Measurements from ENCODE around the gene TLE3.

Gene TLE3

DNA sequence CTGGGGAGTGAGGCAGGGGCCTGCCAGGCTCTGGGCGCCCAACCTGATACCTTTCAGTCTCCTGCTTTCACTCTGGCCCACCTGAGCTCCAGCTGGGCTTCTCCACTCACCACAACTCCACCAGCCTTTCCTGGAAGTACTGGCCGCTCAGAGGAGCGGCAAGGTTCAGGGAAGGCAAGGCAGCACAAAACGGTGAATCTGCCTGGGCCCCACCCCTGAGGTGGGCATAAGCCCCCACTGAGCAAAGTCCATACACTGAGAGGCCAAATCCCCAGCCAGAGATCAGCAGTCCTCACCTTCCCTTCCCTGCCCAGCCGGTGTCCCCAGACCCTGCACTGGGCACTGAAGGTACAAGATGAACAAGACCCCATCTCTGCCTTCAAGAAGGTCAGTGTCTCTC, 70.7 kb downstream of the TLE3 start:
- DNase-seq: no peak

DNA sequence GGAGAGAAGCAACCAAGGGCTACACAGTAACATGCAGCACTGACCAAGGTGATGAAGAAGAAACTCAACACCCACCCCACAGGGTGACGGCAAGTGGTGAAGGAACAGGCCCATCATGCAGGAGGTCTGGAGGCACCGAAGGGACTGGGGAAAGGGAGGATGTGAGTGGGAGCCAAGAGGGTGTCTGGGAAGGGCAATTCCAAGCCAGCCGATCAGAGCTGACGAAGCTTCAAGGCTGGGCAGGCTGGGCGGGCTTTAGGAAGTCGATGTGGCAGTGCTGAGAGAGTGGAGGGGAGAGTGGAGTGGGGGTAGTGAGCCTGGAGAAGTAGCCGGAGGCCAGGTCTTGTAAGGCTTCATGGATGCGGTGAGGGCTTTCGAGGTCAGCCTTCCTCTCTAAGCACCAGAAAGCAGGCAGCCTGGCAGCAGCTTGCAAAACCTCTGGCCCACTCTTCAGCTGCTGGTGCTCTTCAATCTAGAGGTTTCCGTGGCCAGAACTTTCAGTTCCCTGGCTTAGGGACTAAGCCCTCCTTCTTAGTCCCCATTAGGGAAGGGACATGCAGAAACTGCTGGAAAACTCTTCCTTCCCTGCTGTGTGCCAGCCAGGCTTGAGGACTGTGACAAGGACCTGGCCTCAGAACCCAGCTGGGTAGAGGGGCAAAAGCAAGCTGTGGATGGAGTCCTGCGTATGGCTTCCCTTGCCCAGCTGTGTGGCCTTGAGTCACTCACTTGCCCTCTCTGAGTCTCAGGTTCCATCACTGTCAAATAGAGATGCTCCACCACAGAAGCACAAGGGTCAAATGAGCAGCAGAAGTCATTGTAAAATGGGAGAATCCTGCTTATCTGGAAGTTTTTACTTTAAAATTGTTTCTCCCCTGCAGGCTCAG, 72.1 kb downstream of the TLE3 start:
- DNase-seq: no peak

DNA sequence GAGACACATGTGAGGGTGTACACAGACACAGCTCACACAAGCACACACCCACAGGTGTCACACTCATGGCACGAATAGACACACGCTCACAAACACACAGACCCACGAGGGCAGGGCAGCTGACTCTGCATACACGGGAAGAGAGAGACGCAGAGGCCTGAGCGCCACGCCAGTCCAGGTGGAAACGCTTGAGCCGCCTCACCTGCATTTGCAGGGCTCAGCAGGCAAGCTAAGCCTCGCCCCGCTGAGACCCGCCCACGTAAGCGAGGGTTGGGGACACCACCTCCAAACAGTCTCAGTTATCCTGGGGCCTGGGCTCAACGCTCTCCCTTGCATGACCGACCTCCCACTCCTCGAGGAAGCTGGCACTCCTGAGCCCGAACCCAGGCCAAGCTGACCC, 73.2 kb downstream of the TLE3 start:
- no peak for DNase-seq

DNA sequence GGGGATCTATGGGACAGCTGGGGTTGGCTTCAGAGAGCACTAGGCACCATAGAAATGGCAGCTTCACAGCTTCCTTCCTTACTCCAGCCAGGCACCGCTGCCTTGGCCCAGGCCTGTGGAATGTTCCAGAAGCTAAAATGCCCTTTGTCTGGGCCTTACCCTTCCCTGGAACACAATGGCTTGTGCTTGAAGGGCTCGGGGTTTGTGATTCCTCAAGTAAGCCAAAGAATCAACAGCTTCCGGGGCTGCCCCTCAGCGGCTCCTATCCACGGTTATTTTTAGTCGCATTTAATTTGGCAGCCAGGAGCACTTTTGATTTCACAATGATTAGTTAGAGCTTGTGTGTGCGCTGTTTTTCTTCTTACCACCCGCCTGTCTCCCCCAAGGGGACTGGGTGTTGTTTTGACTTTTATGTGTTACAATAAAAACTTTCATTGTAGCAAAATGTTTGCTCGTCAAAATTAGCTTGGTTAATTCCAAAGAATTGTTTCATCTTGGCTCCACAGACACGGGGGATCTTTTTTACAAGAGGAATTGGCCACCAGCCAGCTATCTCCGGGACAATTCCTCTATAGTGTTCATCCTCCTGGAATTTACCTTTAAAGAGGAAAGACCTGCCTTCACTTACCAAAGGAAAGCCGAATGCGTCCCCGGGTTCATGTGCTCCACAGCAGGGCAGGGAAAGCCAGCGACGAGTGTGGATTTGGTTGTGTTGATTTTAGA, 73.8 kb downstream of the TLE3 start:
- DNase-seq: peak; percentile 69

DNA sequence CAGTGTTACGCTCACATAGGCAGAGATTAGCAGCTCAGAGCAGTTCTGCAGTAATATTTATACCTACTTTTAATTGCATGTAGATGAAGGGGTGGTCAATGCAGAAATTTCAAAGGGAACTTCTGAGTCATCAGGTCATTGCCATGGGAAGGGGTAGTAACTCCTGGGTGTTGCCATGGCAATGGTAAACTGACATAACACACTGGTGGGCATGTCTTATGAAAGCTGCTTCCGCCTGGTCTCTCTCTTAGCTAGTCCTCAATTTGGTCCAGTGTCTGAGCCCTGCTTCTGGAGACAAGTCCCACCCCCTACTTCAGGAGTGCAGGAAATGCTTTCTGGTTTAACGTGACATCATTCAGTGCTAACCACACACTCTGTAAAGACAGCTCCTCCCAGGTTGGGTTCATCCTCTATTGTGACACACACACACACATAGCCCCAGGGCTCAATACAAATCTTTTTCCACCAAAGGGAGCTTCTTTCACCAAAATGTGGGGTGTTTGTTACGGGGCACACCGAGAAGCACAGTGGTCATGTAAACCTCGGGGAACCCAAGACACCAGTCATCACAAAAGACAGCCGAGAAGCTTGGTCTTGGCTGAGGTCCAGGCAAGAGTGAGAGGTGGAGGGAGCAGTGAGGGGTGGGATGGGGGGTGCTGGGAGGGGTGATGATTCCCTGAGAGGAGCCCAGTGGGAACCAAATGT, 74.5 kb downstream of the TLE3 start:
- peak; percentile 85 for DNase-seq

DNA sequence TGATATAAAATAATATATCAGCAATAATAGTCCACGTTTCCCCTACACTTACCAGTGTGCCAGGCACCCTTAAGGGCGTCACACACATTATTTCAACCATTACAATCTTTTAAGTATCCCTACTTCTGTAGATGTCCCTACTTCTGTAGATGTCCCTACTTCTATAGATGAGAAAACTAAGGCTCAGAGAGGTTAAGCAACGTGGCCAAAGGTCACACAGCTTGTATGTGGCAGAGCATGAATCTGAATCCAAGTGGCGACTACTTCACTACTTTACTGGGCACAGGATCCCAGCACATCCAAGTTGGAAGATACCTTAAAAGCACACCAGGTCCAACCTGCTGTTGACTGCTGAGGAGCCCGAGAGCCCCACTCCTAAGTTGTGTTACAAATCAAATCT, 77.5 kb downstream of the TLE3 start:
- no peak for DNase-seq

DNA sequence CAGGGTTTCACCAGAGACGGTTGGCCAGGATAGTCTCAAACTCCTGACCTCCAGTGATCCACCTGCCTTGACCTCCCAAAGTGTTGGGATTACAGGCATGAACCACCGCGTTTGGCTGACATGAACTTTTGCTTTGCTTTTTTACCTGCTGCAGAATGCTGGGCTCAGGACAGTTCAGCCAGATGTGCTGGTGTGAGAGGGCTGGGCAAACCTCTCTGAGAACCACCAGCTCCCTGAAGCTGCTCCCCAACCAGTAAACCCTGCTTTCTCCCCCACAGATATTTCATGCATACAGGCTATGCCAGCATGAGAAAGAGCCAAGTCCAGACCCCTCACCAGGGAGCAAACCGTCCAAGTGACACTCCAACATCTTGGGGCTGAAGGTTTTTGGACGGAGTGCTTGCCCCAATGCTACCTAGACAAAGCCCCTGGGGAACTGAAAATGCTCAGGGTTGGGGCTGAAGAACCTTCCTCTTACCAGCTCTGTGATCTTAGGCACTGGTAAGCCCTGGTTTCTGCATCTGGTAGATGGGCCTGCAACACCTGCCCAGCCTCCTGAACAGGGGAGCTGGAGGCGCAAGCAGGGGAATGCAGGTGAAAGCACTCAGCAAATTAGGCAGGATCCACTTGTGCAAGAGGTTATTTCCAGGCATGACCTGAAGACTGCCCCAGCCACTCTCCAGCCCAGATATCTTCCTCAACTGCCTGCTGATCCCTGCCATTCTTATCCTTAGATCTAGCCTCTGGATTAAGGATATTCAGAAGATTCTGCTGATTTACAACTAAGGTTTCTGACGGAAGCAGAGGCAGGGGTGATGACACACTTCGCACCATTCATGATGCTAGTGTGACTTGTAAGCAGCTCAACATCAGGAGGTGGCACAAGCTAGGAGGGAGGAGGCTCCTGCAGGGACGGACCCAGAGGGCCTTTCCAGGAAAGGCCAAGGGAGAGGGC, 78.8 kb downstream of the TLE3 start:
- DNase-seq: no peak

DNA sequence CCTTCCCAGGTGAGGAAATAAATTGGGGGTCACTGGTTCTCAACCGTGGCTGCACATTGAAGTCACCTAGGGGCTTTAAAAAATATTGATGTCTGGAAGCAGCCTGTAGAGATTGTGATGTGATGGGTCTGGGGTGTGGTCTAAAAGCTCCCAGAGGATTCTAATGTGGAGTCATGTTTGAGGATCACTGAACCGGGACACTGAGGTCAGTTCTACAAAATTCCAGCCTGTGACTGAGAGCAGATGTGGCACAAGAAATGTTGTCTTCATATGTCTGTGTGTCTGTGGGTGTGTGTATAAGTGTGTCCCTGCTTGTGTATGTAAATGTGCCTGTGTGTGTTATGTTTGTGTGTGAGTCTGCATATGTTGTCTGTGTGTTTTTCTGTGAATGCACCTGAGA, 79.9 kb downstream of the TLE3 start:
- DNase-seq: no peak

DNA sequence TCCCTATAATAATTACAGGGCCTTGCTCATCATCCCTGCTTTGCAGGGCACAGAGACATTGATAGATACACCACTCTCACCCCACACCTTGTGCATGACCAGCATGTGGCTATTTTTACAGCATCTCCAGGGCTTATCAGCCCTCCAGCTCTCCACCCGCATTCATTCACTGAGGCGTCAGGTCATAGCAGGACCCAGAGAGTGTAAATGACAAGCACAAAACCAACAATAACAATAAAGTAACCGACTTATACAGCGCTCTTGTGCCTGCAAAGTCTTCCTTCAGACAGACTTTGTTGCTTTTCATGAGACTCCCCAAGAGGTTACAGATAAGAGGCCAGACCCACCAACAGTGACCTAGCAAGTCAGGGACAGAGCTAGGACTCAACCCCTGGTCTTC, 80.7 kb downstream of the TLE3 start:
- no peak for DNase-seq

DNA sequence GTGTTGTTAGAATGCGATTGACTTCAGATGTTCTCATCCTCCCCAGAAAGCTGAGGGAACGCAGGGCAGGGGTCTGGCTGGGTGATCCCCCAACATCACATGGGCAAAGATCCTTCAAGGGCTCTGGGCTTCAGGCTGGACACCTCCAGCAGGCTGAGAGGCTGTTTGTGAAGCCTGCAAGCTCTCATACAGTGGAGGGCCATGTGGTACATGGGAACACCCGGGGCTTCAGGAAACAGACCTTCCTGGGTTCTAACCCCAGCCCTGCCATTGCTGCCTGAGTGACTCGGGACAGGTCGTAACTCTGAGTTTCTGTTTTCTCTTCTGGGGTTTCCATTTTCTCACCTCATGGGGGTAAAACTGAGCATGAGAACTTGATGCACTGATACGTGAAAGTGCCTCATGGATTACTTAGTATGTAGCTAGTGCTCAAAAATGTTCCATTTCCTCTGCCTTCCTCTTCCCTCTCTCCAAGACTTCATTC, 81.2 kb downstream of the TLE3 start:
- no peak for DNase-seq

DNA sequence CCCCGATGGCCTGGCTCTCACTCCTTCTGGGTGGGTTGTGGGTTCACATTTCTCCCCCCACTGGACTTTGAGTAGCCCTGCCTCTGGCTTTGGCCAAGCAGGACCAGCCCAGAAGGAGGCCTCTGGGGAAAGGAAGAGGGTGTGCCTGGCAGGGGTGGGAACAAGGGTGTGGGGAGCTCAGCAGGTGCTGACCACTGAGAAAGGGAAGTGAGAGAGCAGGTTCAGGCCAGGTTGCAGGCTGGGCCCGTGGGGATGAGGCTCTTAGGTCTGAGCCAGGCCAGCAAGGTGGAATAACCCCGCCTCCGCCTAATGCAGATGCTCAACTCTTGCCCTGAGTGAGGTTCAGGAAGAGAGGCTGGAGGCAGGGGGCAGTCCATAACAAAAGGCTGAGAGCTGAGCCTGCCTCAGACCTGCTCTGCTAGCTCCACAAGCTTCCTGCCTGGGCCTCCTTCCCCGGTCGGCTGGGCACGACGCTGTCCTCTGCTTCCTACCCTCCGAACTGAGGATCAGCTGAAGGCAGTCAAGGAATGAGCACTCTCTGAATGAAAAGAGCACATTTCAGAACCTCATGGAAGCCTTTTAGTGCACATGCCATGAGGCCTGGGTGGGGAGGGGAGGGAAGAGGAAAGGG, 82.7 kb downstream of the TLE3 start:
- DNase-seq: no peak

DNA sequence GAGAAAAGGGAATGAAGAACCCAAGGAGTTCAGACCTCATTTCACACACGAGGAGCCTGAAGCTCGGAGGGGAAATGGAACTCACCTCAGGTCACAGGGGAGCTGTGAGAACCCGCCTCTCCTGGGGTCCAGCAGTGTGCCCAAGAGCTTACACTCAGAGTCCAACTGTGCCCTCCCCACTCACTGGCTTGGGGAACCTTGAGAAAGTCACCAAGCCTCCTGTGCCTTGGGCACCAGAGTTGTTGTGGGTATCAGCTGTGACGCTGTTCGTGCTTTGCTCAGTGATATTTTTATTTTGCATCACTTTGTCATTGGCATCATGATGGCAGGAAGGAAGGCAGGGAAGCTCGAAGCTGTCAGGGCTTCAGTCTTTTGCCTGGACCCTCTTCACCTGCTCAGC, 83.4 kb downstream of the TLE3 start:
- DNase-seq: no peak

DNA sequence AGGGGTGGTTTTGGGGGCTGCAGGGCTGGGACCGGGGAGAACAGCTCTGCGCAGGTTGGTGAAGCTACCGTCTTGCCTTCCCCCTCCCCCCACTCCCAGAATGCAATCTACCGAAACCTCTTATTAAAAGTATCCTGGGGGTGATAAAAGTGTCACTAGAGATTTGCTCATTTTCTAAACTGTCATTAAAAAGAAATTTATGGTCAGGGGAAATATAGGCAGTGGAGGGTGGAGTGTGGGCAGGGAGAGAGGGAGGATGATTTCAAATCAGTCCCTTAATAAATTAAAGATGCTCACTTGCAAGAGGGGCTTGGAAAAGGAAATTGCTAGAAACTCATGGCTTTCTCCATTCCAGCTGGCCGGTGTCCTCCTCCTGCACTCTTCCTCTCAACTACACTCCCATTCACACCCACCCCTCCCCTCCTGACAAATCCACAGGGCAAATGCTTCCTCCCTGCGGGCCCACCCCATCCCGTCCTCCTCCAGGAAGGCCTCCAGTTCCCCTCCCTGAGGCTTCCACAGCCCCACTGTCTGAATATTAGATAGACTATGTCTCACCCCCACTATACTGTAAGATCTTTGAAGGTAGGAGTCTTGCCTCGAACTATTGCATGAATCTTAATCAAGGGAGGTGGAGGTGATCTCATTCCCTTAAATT, 83.9 kb downstream of the TLE3 start:
- no peak for DNase-seq

DNA sequence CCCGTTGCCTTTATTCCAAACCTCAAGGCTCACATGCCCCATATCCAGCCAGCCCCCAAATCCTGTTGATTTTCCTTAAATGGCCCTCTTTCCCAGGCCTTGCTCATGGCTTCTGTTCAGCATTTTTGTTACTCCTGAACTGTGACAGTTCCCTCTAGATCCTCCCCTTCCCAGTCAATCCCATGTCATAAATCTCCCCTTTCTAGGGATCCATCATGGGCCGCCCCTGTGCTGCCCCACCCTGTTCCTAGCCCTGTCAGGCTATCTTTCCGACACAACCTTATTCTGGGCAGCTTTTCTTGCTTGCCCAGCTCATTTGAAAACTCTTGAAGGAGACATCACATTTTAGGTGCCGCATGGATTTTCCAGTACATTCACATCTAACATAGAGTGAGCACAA, 84.8 kb downstream of the TLE3 start:
- DNase-seq: no peak

DNA sequence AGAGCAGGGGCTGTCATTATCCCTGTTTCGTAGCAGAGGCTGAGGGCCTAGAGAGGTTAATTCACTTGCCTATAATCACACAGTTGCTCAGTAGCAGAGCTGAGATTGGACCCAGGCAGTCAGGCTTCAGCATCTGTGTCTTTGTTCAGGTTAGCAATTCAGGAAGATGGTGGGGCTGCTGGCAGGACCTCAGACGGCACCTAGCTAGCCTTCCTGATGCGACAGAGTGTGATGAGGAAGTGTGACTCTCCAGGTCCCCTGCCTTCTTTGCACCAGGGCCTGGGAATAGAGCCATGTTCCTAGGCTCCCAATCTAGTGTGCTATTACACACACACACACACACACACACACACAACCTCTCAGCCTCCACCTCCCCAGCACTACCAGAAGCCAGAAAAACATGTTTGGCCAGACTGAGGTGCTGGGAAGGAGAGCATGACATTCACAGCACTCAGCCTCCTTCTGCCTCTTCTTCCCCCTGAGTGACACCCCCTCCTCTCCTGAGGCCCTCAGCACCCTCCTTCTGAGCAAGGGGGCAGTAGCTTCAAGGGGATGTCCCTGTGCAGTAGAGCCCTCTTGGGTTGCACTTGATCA, 88.9 kb downstream of the TLE3 start:
- DNase-seq: no peak

DNA sequence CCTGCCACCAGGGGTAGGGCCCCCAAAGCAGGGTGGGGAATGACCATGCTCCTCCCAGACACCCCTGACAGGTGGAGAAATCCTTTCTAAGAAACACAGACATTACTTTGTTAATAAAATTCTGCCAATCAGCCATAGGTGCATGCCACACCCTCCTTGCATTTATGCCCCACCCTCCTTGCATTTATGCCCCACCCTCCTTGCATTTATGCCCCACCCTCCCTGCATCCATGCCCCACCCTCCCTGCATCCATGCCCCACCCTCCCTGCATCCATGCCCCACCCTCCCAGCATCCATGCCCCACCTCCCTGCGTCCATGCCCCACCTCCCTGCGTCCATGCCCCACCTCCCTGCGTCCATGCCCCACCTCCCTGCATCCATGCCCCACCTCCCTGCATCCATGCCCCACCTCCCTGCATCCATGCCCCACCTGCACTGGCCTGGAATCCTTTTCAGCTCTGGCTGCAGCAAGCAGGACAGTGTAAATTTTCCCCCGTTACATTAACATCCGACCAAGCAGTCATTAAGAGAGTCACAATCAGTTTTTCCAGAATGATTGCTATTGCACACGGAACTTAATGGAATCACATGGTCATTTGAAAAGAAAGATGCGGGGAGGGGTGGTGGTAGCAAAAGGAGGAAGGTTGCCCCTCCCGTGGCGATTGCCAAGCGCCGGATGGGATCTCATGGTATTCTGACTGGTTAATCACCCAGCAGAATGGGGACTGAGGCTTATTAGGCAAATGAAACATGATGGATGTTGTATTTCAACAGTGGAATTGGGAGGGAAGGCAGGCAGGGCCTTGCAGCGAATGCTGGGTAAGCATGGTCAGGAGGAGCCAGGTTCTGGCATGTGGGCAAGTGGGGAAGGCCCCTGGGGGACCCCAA, 91.2 kb downstream of the TLE3 start:
- DNase-seq: no peak

DNA sequence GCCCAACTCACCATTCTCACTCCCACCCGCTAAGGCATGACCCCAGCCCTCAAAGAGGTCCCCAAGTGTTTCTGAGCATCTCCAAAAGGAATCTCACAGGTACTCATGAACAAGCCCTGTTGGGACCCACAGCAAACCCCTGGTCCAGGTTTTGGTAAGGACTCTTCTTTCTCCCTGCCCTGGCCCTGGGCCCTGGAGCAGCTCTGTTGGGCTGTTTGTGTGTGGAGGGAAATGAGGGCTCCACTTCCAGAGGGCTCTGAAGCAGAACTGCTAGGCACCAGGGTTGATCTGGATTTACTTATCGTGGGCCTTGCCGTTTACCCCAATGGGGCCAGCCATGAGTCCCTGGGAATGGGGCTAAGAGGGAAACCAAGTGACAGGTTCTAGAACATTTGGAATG, 92.9 kb downstream of the TLE3 start:
- no peak for DNase-seq

DNA sequence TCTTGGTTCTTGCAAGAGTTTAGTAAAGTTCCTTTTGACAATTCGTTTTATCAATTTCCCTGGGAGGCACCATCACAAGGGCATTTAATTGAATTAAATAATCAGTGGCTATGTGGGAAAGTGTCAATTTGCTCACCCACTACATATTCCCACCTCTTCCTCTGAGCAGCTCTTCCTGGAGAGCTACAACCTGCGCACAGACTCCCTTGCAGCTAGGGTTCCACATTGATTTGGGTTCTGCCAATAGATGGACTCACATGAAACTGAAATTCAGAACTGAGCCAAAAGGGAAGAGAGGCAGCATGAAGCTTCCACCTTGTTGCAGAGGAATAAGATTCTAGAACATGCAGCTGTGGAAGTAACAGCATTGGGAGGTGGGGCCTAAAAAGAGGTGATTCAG, 94.8 kb downstream of the TLE3 start:
- no peak for DNase-seq

DNA sequence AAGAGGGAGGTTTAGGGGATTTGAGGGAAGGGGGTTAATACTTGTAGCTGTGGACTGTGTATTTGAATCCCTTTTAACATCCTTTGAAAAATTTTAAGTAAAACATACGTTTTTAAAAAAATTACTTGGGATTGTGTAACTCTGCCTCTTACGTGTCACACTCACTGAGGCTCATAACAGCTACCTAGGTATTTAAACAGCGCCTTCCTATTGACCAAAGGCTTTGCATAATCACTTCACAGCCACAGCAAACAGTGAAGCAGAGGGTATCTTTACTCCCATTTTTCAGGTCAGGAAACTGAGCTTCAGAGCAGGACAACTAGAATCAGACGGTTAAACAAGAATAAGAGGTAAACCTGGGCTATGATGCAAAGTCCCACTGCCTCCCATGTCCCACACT, 95.9 kb downstream of the TLE3 start:
- DNase-seq: no peak

Measured in fibroblast of skin of back (primary cell).